Stomach (tissue), 9 donors: ENCODE data around the gene PTPRN. TPM values are rescaled to one million over a fixed set of nuclear protein-coding genes. Genes with fewer than 3 reads are reported as not detected.

ENCODE experiments used
- DNase-seq, 2 donors: peaks; one replicate each; pipeline versions ENCODE4 v3.0.0 to v3.0.0-alpha.2; 2013 to 2019
- H3K27ac ChIP-seq, 5 donors: fragments of 200-600 bp in 4 of 5; sonication (generic) in 4 of 5; one replicate each; pipeline ENCODE4 v1.5.1; 2013 to 2019; ENCODE audit warnings: mild to moderate bottlenecking in 1 of 5, moderate library complexity in 1 of 5
- H3K27me3 ChIP-seq, 3 donors: fragments of 200-600 bp; sonication (generic); one replicate each; pipeline ENCODE4 v1.5.1; 2017 to 2019; ENCODE audit warnings: mixed run types in 1 of 3
- H3K36me3 ChIP-seq, 4 donors: fragments of 200-600 bp; sonication (generic); 1 replicate in 3 of 4; 2 replicates in 1 of 4; pipeline ENCODE4 v1.5.1; 2016 to 2019
- H3K4me1 ChIP-seq, 4 donors: fragments of 200-600 bp; sonication (generic); one replicate each; pipeline ENCODE4 v1.5.1; 2016 to 2019
- H3K4me3 ChIP-seq, 4 donors: fragments of 200-600 bp; sonication (generic) in 3 of 4; one replicate each; pipeline ENCODE4 v1.5.1; 2016 to 2019; ENCODE audit warnings: mild to moderate bottlenecking in 1 of 4
- H3K9me3 ChIP-seq, 4 donors: fragments of 200-600 bp; sonication (generic); one replicate each; pipeline ENCODE4 v1.5.1; 2016 to 2019
- EP300 ChIP-seq: sonication (generic); formaldehyde crosslinking; IDR thresholded peaks from one replicate; pipeline ENCODE4 v1.6.1; 2017; ENCODE audit warnings: antibody characterized with exemption
- POLR2A ChIP-seq, 4 donors: fragments of 450-650 bp; IDR thresholded peaks; one replicate each; pipeline ENCODE4 v1.6.1; 2016; ENCODE audit warnings: antibody characterized with exemption in 4 of 4, control low read depth in 2 of 4, mild to moderate bottlenecking in 1 of 4, moderate library complexity in 1 of 4
- POLR2AphosphoS5 ChIP-seq, 3 donors: sonication (generic); formaldehyde crosslinking; IDR thresholded peaks; one replicate each; pipeline ENCODE4 v1.6.1; 2016; ENCODE audit warnings: antibody characterized with exemption in 3 of 3
- WGBS, 5 donors: extraction: QIAGEN DNeasy Blood & Tissue Kit in 3 of 5; methylation state at CpG; one replicate each; pipeline versions ENCODE4 v1.1.5 to v1.1.7; 2013 to 2018; 5-methylcytosine and 5-hydroxymethylcytosine counted together
- intact Hi-C: fragments of 100-400 bp; cut with DNase I; formaldehyde crosslinking; loops from one replicate; pipeline ENCODE4 v1.15.1; 2023; ENCODE audit warnings: low total_unique reads
- polyA plus RNA-seq, 3 donors: library from polyadenylated mRNA; stranded (reverse); fragments of 200-250 nt; gene quantifications; one replicate each; pipeline ENCODE4 v1.2.3, GENCODE V29; 2013
- small RNA-seq, 4 donors: library from RNA; depleted of rRNA; stranded (forward); fragments of <200 nt; gene quantifications; one replicate each; pipeline ENCODE3, GENCODE V24; 2016
- total RNA-seq, 5 donors: library from RNA; depleted of rRNA; stranded (reverse); fragments of >200 nt; gene quantifications; one replicate each; pipeline versions ENCODE4 v1.1.0 to v1.2.3, GENCODE V29; 2014 to 2016
- TF ChIP-seq, protein P1 (sequence below), 7 experiments: fragments of 450-650 bp in 4 of 7; fragments of 200-600 bp in 3 of 7; sonication (generic) in 3 of 7; IDR thresholded peaks; one replicate each; pipeline ENCODE4 v1.5.1; 2016 to 2019; ENCODE audit warnings: antibody characterized with exemption in 7 of 7, control low read depth in 2 of 7, mild to moderate bottlenecking in 1 of 7
- donor health status: healthy with polysubstance abuse.
- donor health status: Bipolar disorder and iron deficiency.
- donor health status: healthy.

The PTPRN gene
- total and polyA plus RNA-seq, 8 donors: 1.1 to 11.3 (median 3.6) TPM; not detected in 1

DNA sequence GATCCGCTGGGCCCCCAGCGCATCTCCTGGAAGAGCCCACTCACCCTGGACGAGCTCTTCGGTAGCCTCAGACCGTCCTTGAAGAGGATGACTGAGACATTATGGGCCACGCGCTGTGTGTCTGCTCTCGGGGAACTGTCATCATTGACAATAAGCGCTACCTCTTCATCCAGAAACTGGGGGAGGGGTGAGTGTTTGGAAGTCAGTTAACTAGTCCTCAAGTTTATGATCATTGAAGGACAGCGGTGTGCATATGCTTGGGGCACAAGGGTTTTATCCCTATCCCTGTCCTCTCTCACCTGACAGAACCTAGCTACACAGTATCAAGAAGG, 63.3 kb downstream of the PTPRN start:
- Histone ChIP-seq H3K9me3 (no peaks in the 10 kb centered on the region), H3K27ac (peak overlapping the region; percentile 91 to 98 (median 97)), H3K36me3 (peaks cover 8 to 34% (median 22%) of the 10 kb centered on the region in 4 donors), H3K27me3 (no peaks in the 10 kb centered on the region), H3K4me3 (peak overlapping the region; percentile 77 to 95 (median 82)), H3K4me1 (peaks cover 49 to 65% (median 63%) of the 10 kb centered on the region in 4 donors)
- no peak for TF ChIP-seq POLR2AphosphoS5 (IDR thresholded peaks at IDR 0.05)
- TF ChIP-seq EP300: no peak
- TF ChIP-seq, protein P1, sequence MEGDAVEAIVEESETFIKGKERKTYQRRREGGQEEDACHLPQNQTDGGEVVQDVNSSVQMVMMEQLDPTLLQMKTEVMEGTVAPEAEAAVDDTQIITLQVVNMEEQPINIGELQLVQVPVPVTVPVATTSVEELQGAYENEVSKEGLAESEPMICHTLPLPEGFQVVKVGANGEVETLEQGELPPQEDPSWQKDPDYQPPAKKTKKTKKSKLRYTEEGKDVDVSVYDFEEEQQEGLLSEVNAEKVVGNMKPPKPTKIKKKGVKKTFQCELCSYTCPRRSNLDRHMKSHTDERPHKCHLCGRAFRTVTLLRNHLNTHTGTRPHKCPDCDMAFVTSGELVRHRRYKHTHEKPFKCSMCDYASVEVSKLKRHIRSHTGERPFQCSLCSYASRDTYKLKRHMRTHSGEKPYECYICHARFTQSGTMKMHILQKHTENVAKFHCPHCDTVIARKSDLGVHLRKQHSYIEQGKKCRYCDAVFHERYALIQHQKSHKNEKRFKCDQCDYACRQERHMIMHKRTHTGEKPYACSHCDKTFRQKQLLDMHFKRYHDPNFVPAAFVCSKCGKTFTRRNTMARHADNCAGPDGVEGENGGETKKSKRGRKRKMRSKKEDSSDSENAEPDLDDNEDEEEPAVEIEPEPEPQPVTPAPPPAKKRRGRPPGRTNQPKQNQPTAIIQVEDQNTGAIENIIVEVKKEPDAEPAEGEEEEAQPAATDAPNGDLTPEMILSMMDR (IDR thresholded peaks at IDR 0.05): no peak
- no peak for TF ChIP-seq POLR2A (IDR thresholded peaks at IDR 0.05)
- no peak for DNase-seq
- WGBS, 5 donors: 11 to 18% (median 16%) methylated on average over 6 to 10 of the region's 10 CpGs
- intact Hi-C loops: no loop called here

DNA sequence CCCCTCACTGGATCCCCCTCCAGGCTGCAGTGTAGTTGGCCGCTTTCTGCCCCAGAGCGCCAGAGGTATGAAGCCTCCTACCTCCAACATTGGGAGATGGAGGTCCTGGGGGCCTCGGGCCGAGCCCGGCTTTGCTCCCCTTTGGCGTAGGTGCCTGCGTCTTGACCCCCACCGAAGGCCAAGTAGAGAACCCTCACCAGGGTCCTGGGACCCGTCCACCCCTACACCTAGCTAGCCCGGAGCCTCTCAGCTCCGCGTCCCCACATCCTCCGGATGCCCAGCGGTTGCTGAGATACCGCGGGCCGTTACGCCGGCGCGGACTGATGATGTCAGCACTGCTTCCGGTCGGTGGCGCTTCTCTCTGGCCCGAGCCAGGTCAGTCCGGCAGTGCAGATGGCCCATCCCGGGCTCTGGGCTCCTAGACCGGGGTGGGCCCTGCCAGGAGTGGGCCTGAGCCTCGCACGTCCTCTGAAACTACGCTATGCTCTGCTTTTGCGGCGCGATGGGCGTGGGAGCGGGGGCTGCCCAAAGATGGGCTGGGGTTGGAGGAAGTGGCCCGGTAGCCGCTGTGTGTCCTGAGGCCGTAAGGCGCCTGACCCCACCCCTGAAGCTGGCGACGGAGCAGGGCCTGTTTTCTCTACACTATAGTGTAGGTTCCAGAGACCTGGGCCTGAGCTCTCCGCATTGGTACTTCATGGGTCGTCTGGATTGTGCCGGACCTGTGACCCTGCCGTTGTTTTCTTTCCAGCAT, 63.9 kb downstream of the PTPRN start, which contains the start of the genes GLB1L and STK16:
GLB1L (minus strand) TSS at position 297 of the 751 bp plus-strand sequence. CDS start 1,871 bp downstream, outside the sequence.
STK16 (plus strand) TSS at position 332 of the 751 bp plus-strand sequence. CDS start 521 bp downstream, outside the sequence.
- Histone ChIP-seq H3K4me1 (peaks cover 43 to 60% (median 58%) of the 10 kb centered on the region in 4 donors), H3K27ac (peak within 1 kb of the TSS; percentile 91 to 98 (median 97)), H3K27me3 (no peaks in the 10 kb centered on the region), H3K36me3 (peaks cover 2 to 29% (median 16%) of the 10 kb centered on the region in 4 donors), H3K9me3 (no peaks in the 10 kb centered on the region), H3K4me3 (peak within 1 kb of the TSS; percentile 77 to 95 (median 82))
- 0 to 7% (median 1%) methylated on average over 8 to 46 of the region's 46 CpGs for whole genome bisulfite sequencing, 5 donors
- TF ChIP-seq, protein P1 (IDR thresholded peaks at IDR 0.05): no peak
- TF ChIP-seq EP300: no peak
- TF ChIP-seq POLR2AphosphoS5 (IDR thresholded peaks at IDR 0.05): peak; percentile 97 to 99 (median 98)
- peak in 2 of 4 donors; percentile 54 to 71 for TF ChIP-seq POLR2A (IDR thresholded peaks at IDR 0.05)
- intact Hi-C loops: no loop called here
- DNase-seq: peak; percentile 96 to 98

DNA sequence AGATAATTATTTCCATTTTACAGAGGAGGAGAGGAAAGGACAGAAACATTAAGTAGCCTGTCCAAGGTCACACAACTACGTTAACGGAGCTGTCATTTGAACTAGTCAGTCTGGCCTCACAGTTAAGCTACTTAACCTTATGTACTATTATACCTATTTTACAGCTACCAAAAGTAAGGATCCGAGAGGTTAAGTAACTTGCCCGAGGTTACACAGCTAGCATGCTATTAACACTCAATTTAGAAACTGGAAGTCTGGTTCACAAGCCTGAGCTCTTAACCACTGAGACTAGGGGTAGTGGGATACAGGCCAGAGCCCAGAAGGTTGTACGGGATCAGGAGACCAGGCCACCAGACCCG, 64.4 kb downstream of the PTPRN start:
- peaks cover 0 to 29% (median 15%) of the 10 kb centered on the region in 4 donors for H3K36me3 ChIP-seq
- no peaks in the 10 kb centered on the region for H3K9me3 ChIP-seq
- TF ChIP-seq POLR2AphosphoS5 (IDR thresholded peaks at IDR 0.05) (no peak), POLR2A (IDR thresholded peaks at IDR 0.05) (no peak), EP300 (no peak)
- TF ChIP-seq, protein P1 (IDR thresholded peaks at IDR 0.05): no peak
- peak overlapping the region; percentile 91 to 98 (median 97) for H3K27ac ChIP-seq
- intact Hi-C loops: no loop called here
- H3K4me3 ChIP-seq: peak overlapping the region; percentile 77 to 95 (median 82)
- no peaks in the 10 kb centered on the region for H3K27me3 ChIP-seq
- H3K4me1 ChIP-seq: peaks cover 38 to 54% (median 52%) of the 10 kb centered on the region in 4 donors
- WGBS, 5 donors: 29 to 45% (median 41%) methylated on average over 6 of the region's 6 CpGs
- DNase-seq: no peak

DNA sequence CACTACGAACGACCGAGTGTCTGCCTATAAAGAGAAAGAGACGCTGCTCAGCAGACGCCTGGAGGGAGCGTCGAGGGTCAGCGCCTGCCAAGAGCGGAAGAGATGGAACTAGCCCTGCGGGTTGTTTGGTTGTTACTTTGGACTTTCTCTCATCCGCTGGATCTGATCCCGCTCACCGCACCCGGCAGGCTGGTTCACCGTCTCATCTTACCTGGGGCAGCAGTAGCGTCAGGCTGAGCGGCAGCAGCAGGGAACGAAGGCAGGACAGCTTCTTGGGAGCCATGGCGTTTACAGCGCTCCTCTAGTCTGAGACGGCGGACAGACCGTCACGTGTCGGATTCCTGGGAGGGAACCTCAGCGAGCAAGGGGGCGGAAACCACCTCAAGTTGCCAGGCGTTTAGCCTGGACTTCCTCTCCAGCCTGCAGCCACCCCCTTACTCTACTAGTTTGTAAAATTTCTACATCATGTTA, 65.9 kb downstream of the PTPRN start:
- WGBS, 5 donors: 40 to 53% (median 45%) methylated on average over 24 to 28 of the region's 28 CpGs
- Histone ChIP-seq H3K27ac (peak overlapping the region in 1 of 5 donors; percentile 27), H3K4me3 (peak overlapping the region; percentile 4 to 25 (median 21)), H3K27me3 (no peaks in the 10 kb centered on the region), H3K4me1 (peaks cover 23 to 40% (median 38%) of the 10 kb centered on the region in 4 donors), H3K9me3 (no peaks in the 10 kb centered on the region), H3K36me3 (peaks cover 5 to 37% (median 20%) of the 10 kb centered on the region in 4 donors)
- intact Hi-C loops: no loop called here
- TF ChIP-seq, protein P1 (IDR thresholded peaks at IDR 0.05): no peak
- TF ChIP-seq EP300 (no peak), POLR2A (IDR thresholded peaks at IDR 0.05) (no peak), POLR2AphosphoS5 (IDR thresholded peaks at IDR 0.05) (no peak)
- peak in 1 of 2 donors; percentile 50 for DNase-seq

Small RNA genes within 50 kb of the gene (small RNA-seq; reads per million reads assigned to genes)
- gene AC053503.3 (0 reads per million in 4 donors), gene MIR153-1 (0 to 0.15 (median 0) reads per million in 4 donors)

Other genes with a start within 250 kb of the PTPRN start
- gene IHH, start 248.5 kb downstream of the PTPRN start, total RNA-seq: 10 to 100 TPM in 4 of 5 donors, under 1 TPM in 1; 0.58 to 59.1 (median 16.5) TPM
- gene IHH, start 248.5 kb downstream of the PTPRN start, polyA plus RNA-seq: 1 to 10 TPM; 6.4 to 9.0 (median 7.8) TPM
- gene NHEJ1, start 148.6 kb downstream of the PTPRN start, total RNA-seq: 10 to 100 TPM in 3 of 5 donors, 1 to 10 TPM in 2; 4.5 to 25.5 (median 13.2) TPM
- gene NHEJ1, start 148.6 kb downstream of the PTPRN start, polyA plus RNA-seq: 10 to 100 TPM; 10.3 to 19.1 (median 10.4) TPM
- gene SLC23A3, start 139.4 kb downstream of the PTPRN start, total RNA-seq: 1 to 10 TPM in 2 of 5 donors, under 1 TPM in 3; 0.45 to 4.1 (median 0.92) TPM
- 1 to 10 TPM in 1 of 3 donors, under 1 TPM in 1, not detected in 1; 0.50 to 2.3 TPM for gene SLC23A3, start 139.4 kb downstream of the PTPRN start, polyA plus RNA-seq
- 10 to 100 TPM; 12.8 to 48.2 (median 36.2) TPM for gene CNPPD1, start 132.5 kb downstream of the PTPRN start, total RNA-seq
- gene CNPPD1, start 132.5 kb downstream of the PTPRN start, polyA plus RNA-seq: 10 to 100 TPM; 26.5 to 45.5 (median 34.2) TPM
- gene RETREG2, start 131.1 kb downstream of the PTPRN start, total RNA-seq: 10 to 100 TPM; 31.9 to 97.3 (median 43.9) TPM
- 10 to 100 TPM; 23.9 to 52.5 (median 25.1) TPM for gene RETREG2, start 131.1 kb downstream of the PTPRN start, polyA plus RNA-seq
- 10 to 100 TPM; 21.3 to 79.7 (median 33.8) TPM for gene ZFAND2B, start 102.6 kb downstream of the PTPRN start, total RNA-seq
- 10 to 100 TPM; 45.0 to 81.3 (median 46.6) TPM for gene ZFAND2B, start 102.6 kb downstream of the PTPRN start, polyA plus RNA-seq
- 10 to 100 TPM in 4 of 5 donors, 1 to 10 TPM in 1; 8.2 to 41.5 (median 29.5) TPM for gene ABCB6, start 90.4 kb downstream of the PTPRN start, total RNA-seq
- 10 to 100 TPM in 2 of 3 donors, 1 to 10 TPM in 1; 8.4 to 47.8 (median 14.5) TPM for gene ABCB6, start 90.4 kb downstream of the PTPRN start, polyA plus RNA-seq
- gene ATG9A, start 79.8 kb downstream of the PTPRN start, total RNA-seq: 100 to 1,000 TPM in 1 of 5 donors, 10 to 100 TPM in 3, 1 to 10 TPM in 1; 1.4 to 100 (median 23.1) TPM
- gene ATG9A, start 79.8 kb downstream of the PTPRN start, polyA plus RNA-seq: 10 to 100 TPM in 1 of 3 donors, 1 to 10 TPM in 2; 6.3 to 13.5 (median 7.2) TPM
- gene ANKZF1, start 79.6 kb downstream of the PTPRN start, total RNA-seq: 100 to 1,000 TPM in 3 of 5 donors, 10 to 100 TPM in 2; 33.9 to 263 (median 138) TPM
- gene ANKZF1, start 79.6 kb downstream of the PTPRN start, polyA plus RNA-seq: 10 to 100 TPM; 27.8 to 36.6 (median 33.4) TPM
- 10 to 100 TPM in 1 of 5 donors, 1 to 10 TPM in 2, under 1 TPM in 1, not detected in 1; 0.58 to 31.4 (median 4.5) TPM for gene GLB1L, start 64.0 kb downstream of the PTPRN start, total RNA-seq
- gene GLB1L, start 64.0 kb downstream of the PTPRN start, polyA plus RNA-seq: 1 to 10 TPM; 2.6 to 4.9 (median 2.6) TPM
- 10 to 100 TPM in 4 of 5 donors, 1 to 10 TPM in 1; 1.2 to 55.6 (median 23.7) TPM for gene STK16, start 63.9 kb downstream of the PTPRN start, total RNA-seq
- gene STK16, start 63.9 kb downstream of the PTPRN start, polyA plus RNA-seq: 10 to 100 TPM; 38.8 to 55.9 (median 45.1) TPM
- not detected for gene TUBA4B, start 56.2 kb downstream of the PTPRN start, total RNA-seq
- not detected for gene TUBA4B, start 56.2 kb downstream of the PTPRN start, polyA plus RNA-seq
- gene TUBA4A, start 55.5 kb downstream of the PTPRN start, total RNA-seq: 100 to 1,000 TPM in 1 of 5 donors, 10 to 100 TPM in 4; 18.7 to 141 (median 27.2) TPM
- 10 to 100 TPM; 28.9 to 68.8 (median 51.0) TPM for gene TUBA4A, start 55.5 kb downstream of the PTPRN start, polyA plus RNA-seq
- 10 to 100 TPM; 24.4 to 88.8 (median 47.8) TPM for gene DNAJB2, start 30.0 kb downstream of the PTPRN start, total RNA-seq
- gene DNAJB2, start 30.0 kb downstream of the PTPRN start, polyA plus RNA-seq: 10 to 100 TPM; 62.5 to 85.8 (median 77.5) TPM
- not detected for gene RESP18, start 23.3 kb upstream of the PTPRN start, total RNA-seq
- gene RESP18, start 23.3 kb upstream of the PTPRN start, polyA plus RNA-seq: not detected
- gene DNPEP, start 78.5 kb upstream of the PTPRN start, total RNA-seq: 100 to 1,000 TPM in 1 of 5 donors, 10 to 100 TPM in 4; 32.7 to 147 (median 46.4) TPM
- 100 to 1,000 TPM in 2 of 3 donors, 10 to 100 TPM in 1; 69.2 to 114 (median 105) TPM for gene DNPEP, start 78.5 kb upstream of the PTPRN start, polyA plus RNA-seq
- 1,000 to 10,000 TPM; 1,078 to 5,539 (median 2,913) TPM for gene DES, start 109.0 kb upstream of the PTPRN start, total RNA-seq
- 100 to 1,000 TPM; 122 to 803 (median 204) TPM for gene DES, start 109.0 kb upstream of the PTPRN start, polyA plus RNA-seq
- 100 to 1,000 TPM in 1 of 5 donors, 10 to 100 TPM in 3, 1 to 10 TPM in 1; 7.4 to 106 (median 30.4) TPM for gene SPEG, start 125.4 kb upstream of the PTPRN start, total RNA-seq
- gene SPEG, start 125.4 kb upstream of the PTPRN start, polyA plus RNA-seq: 10 to 100 TPM in 1 of 3 donors, 1 to 10 TPM in 2; 9.8 to 65.1 (median 9.9) TPM
- 100 to 1,000 TPM in 1 of 5 donors, 10 to 100 TPM in 4; 16.5 to 185 (median 24.2) TPM for gene GMPPA, start 189.5 kb upstream of the PTPRN start, total RNA-seq
- gene GMPPA, start 189.5 kb upstream of the PTPRN start, polyA plus RNA-seq: 10 to 100 TPM; 29.9 to 84.8 (median 58.2) TPM
- 10 to 100 TPM in 1 of 5 donors, 1 to 10 TPM in 1, not detected in 3; 2.0 to 11.0 TPM for gene ASIC4, start 205.1 kb upstream of the PTPRN start, total RNA-seq
- gene ASIC4, start 205.1 kb upstream of the PTPRN start, polyA plus RNA-seq: not detected
- gene CHPF, start 234.4 kb upstream of the PTPRN start, total RNA-seq: 100 to 1,000 TPM in 1 of 5 donors, 10 to 100 TPM in 4; 28.0 to 119 (median 83.4) TPM
- gene CHPF, start 234.4 kb upstream of the PTPRN start, polyA plus RNA-seq: 10 to 100 TPM; 10.8 to 32.9 (median 27.2) TPM
- 1 to 10 TPM in 2 of 5 donors, under 1 TPM in 1, not detected in 2; 0.92 to 7.5 (median 2.7) TPM for gene TMEM198, start 234.6 kb upstream of the PTPRN start, total RNA-seq
- gene TMEM198, start 234.6 kb upstream of the PTPRN start, polyA plus RNA-seq: 1 to 10 TPM; 1.4 to 4.7 (median 2.1) TPM